ENCODE results near the gene DOK6.

DOK6 gene

GRCh38 chr18:69444221-69444620, 43.5 kb downstream of the DOK6 start:
- no peak for DNase-seq
- Mint-ChIP-seq H3K4me1 (no peaks in the 10 kb centered on the region), H3K27ac (no peak overlapping the region), H3K9me3 (peaks cover 70% of the 10 kb centered on the region), H3K27me3 (ENCODE audit: low read depth, poor library complexity) (no peaks in the 10 kb centered on the region), H3K4me3 (no peak overlapping the region), H3K36me3 (ENCODE audit: low read depth) (peaks cover 75% of the 10 kb centered on the region)
- TF ChIP-seq CTCF (IDR thresholded peaks at IDR 0.05) = no peak

- Mint-ChIP-seq H3K27ac (no peak overlapping the region), H3K9me3 (peaks cover 44% of the 10 kb centered on the region), H3K4me3 (no peak overlapping the region), H3K36me3 (ENCODE audit: low read depth) (peaks cover 42% of the 10 kb centered on the region), H3K27me3 (ENCODE audit: low read depth, poor library complexity) (no peaks in the 10 kb centered on the region), H3K4me1 (no peaks in the 10 kb centered on the region)
- DNase-seq = no peak
- no peak for TF ChIP-seq CTCF (IDR thresholded peaks at IDR 0.05)
Observed at GRCh38 chr18:69447886-69448285, 47.2 kb downstream of the DOK6 start.

GRCh38 chr18:69455125-69455524, 54.4 kb downstream of the DOK6 start:
- Mint-ChIP-seq H3K9me3 (peaks cover 22% of the 10 kb centered on the region), H3K4me1 (no peaks in the 10 kb centered on the region), H3K27me3 (ENCODE audit: low read depth, poor library complexity) (no peaks in the 10 kb centered on the region), H3K36me3 (ENCODE audit: low read depth) (peaks cover 5% of the 10 kb centered on the region), H3K4me3 (no peak overlapping the region), H3K27ac (no peak overlapping the region)
- TF ChIP-seq CTCF (IDR thresholded peaks at IDR 0.05) = no peak
- DNase-seq = no peak

GRCh38 chr18:69469444-69469919, 68.8 kb downstream of the DOK6 start:
- peaks cover 7% of the 10 kb centered on the region for H3K4me1 Mint-ChIP-seq
- H3K4me3 Mint-ChIP-seq = no peak overlapping the region
- no peaks in the 10 kb centered on the region for H3K27me3 Mint-ChIP-seq (ENCODE audit: low read depth, poor library complexity)
- DNase-seq = peak; percentile 10
- H3K36me3 Mint-ChIP-seq (ENCODE audit: low read depth) = peaks cover 21% of the 10 kb centered on the region
- H3K27ac Mint-ChIP-seq = peak overlapping the region; percentile 25
- H3K9me3 Mint-ChIP-seq = peaks cover 3% of the 10 kb centered on the region
- TF ChIP-seq CTCF (IDR thresholded peaks at IDR 0.05) = peak; percentile 31

- Mint-ChIP-seq H3K4me3 (no peak overlapping the region), H3K9me3 (peaks cover 5% of the 10 kb centered on the region), H3K36me3 (ENCODE audit: low read depth) (peaks cover 18% of the 10 kb centered on the region), H3K27me3 (ENCODE audit: low read depth, poor library complexity) (peaks cover 2% of the 10 kb centered on the region), H3K4me1 (no peaks in the 10 kb centered on the region), H3K27ac (no peak overlapping the region)
- no peak for DNase-seq
- no peak for TF ChIP-seq CTCF (IDR thresholded peaks at IDR 0.05)
Observed at GRCh38 chr18:69480460-69480859, 79.8 kb downstream of the DOK6 start.

- no peak for DNase-seq
- peaks cover 32% of the 10 kb centered on the region for H3K36me3 Mint-ChIP-seq (ENCODE audit: low read depth)
- H3K27me3 Mint-ChIP-seq (ENCODE audit: low read depth, poor library complexity) = peaks cover 2% of the 10 kb centered on the region
- H3K9me3 Mint-ChIP-seq = peaks cover 12% of the 10 kb centered on the region
- H3K27ac Mint-ChIP-seq = no peak overlapping the region
- no peaks in the 10 kb centered on the region for H3K4me1 Mint-ChIP-seq
- no peak overlapping the region for H3K4me3 Mint-ChIP-seq
- TF ChIP-seq CTCF (IDR thresholded peaks at IDR 0.05) = no peak
Observed at GRCh38 chr18:69483574-69483973, 82.9 kb downstream of the DOK6 start.

All from nephron progenitor cell (in vitro differentiated cells).